DND-41 (cell line): ENCODE data around the gene TUBB3.

Experiments
- CTCF ChIP-seq: IDR thresholded peaks from 2 replicates; pipeline ENCODE4 v1.5.1; 2012; ENCODE audit warnings: borderline replicate concordance, low read length, moderate library complexity, mild to moderate bottlenecking; ENCODE audit not compliant: poor library complexity, severe bottlenecking; ENCODE audit errors: extremely low read depth
- EZH2 ChIP-seq: IDR thresholded peaks from 3 replicates; pipeline ENCODE4 v1.6.1; 2012; ENCODE audit warnings: borderline replicate concordance, low read depth, mild to moderate bottlenecking, moderate library complexity, low read length, inconsistent platforms; ENCODE audit not compliant: severe bottlenecking

- TF ChIP-seq CTCF = no peak
- TF ChIP-seq EZH2 = no peak
These were observed 49.4 kb downstream of the TUBB3 start for GRCh38 chr16:89972244-89973234.
